ENCODE results near the gene SEPTIN10.

- TF ChIP-seq BHLHE40 (IDR thresholded peaks at IDR 0.05; ENCODE audit: borderline replicate concordance) (no peak), ELF4 (IDR thresholded peaks at IDR 0.05) (no peak), CTBP1 (IDR thresholded peaks at IDR 0.05; ENCODE audit: borderline replicate concordance) (no peak), FOXK2 (IDR thresholded peaks at IDR 0.05) (no peak), FOXA1 (IDR thresholded peaks at IDR 0.05) (no peak), SP1 (IDR thresholded peaks at IDR 0.05) (no peak)
- TF ChIP-seq, protein P1, sequence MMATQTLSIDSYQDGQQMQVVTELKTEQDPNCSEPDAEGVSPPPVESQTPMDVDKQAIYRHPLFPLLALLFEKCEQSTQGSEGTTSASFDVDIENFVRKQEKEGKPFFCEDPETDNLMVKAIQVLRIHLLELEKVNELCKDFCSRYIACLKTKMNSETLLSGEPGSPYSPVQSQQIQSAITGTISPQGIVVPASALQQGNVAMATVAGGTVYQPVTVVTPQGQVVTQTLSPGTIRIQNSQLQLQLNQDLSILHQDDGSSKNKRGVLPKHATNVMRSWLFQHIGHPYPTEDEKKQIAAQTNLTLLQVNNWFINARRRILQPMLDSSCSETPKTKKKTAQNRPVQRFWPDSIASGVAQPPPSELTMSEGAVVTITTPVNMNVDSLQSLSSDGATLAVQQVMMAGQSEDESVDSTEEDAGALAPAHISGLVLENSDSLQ (IDR thresholded peaks at IDR 0.05), result no peak
Observed at GRCh38 chr2:109511168-109511567, 102.6 kb downstream of the SEPTIN10 start.

All from HEK293T (cell line).